SK-N-SH (cell line): ENCODE measurements around the gene SIGLEC9. TPM values are rescaled to one million over a fixed set of nuclear protein-coding genes. Genes with fewer than 3 reads are reported as not detected.

ENCODE experiments used
- CTCF ChIA-PET: fragments of 300-600, 350-600 bp; formaldehyde crosslinking; extraction: SDS; loops from one replicate; lab custom pipeline; 2021; lab: Yijun Ruan, JAX
- POLR2A ChIA-PET: fragments of 350-600 bp; sonication (Branson Sonifier 250); formaldehyde crosslinking; extraction: SDS; loops from one replicate; lab custom pipeline; 2020; ENCODE audit warnings: antibody characterized with exemption, inconsistent platforms; lab: Yijun Ruan, JAX
- DNase-seq: peaks from one replicate; pipeline ENCODE4 v3.0.0; 2012
- H2AFZ ChIP-seq: fragments of 200-600 bp; sonication (generic); 2 replicates; pipeline ENCODE4 v1.8.1; 2016; ENCODE audit warnings: antibody characterized with exemption, mild to moderate bottlenecking, low read depth
- H3F3A ChIP-seq: fragments of 200-600 bp; sonication (generic); replicated peaks from 2 replicates; pipeline ENCODE3; 2016; ENCODE audit warnings: antibody characterized with exemption, mild to moderate bottlenecking; ENCODE audit not compliant: insufficient read depth
- H3K27ac ChIP-seq, 2 experiments: fragments of 200-500 bp in 1 of 2; fragments of 200-600 bp in 1 of 2; sonication (Bioruptor generic) in 1 of 2; sonication (generic), shearing (Covaris generic) in 1 of 2; 2 replicates each; pipeline versions ENCODE4 v1.5.1 to v1.6.1; 2014 to 2016; ENCODE audit warnings: low read depth in 2 of 2, inconsistent platforms in 1 of 2, low read length in 1 of 2, mild to moderate bottlenecking in 1 of 2, mixed read lengths in 1 of 2
- H3K27me3 ChIP-seq: fragments of 200-600 bp; sonication (generic), shearing (Covaris generic); 2 replicates; pipeline ENCODE4 v1.6.1; 2016; ENCODE audit warnings: mixed run types; ENCODE audit not compliant: insufficient read depth
- H3K36me3 ChIP-seq, 2 experiments: fragments of 200-500 bp in 1 of 2; fragments of 200-600 bp in 1 of 2; sonication (Bioruptor generic) in 1 of 2; sonication (generic) in 1 of 2; replicated peaks in 1 of 2; 2 replicates each; pipeline versions ENCODE3 to v1.5.1; 2014 to 2016; ENCODE audit warnings: low read length in 1 of 2, mild to moderate bottlenecking in 1 of 2; ENCODE audit not compliant: insufficient read depth in 2 of 2, control insufficient read depth in 1 of 2
- H3K4me1 ChIP-seq, 2 experiments: fragments of 200-500 bp in 1 of 2; fragments of 200-600 bp in 1 of 2; sonication (Bioruptor generic) in 1 of 2; sonication (generic), shearing (Covaris generic) in 1 of 2; 2 replicates each; pipeline versions ENCODE4 v1.5.1 to v1.6.1; 2014 to 2016; ENCODE audit warnings: low read depth in 1 of 2, low read length in 1 of 2, mixed run types in 1 of 2; ENCODE audit not compliant: insufficient read depth in 2 of 2, control insufficient read depth in 1 of 2
- H3K4me2 ChIP-seq: fragments of 200-600 bp; sonication (generic), shearing (Covaris generic); 2 replicates; pipeline ENCODE4 v1.6.1; 2017; ENCODE audit warnings: mixed run types
- H3K4me3 ChIP-seq, 2 experiments: fragments of 200-500 bp in 1 of 2; fragments of 200-600 bp in 1 of 2; sonication (Bioruptor generic) in 1 of 2; sonication (generic), shearing (Covaris generic) in 1 of 2; 2 replicates each; pipeline versions ENCODE4 v1.5.1 to v1.8.1; 2014 to 2016; ENCODE audit warnings: low read depth in 2 of 2, inconsistent platforms in 1 of 2, low read length in 1 of 2, mild to moderate bottlenecking in 1 of 2, mixed read lengths in 1 of 2, moderate library complexity in 1 of 2
- H3K79me2 ChIP-seq: fragments of 200-600 bp; sonication (generic); 2 replicates; pipeline ENCODE4 v1.8.1; 2017; ENCODE audit warnings: mild to moderate bottlenecking; ENCODE audit not compliant: insufficient read depth
- H3K9ac ChIP-seq: fragments of 200-600 bp; sonication (generic); 2 replicates; pipeline ENCODE4 v1.6.1; 2017; ENCODE audit warnings: mixed run types
- H3K9me2 ChIP-seq: fragments of 200-600 bp; sonication (generic); 2 replicates; pipeline ENCODE4 v1.6.1; 2017; ENCODE audit warnings: mixed run types
- H3K9me3 ChIP-seq: fragments of 200-600 bp; sonication (generic); 2 replicates; pipeline ENCODE4 v1.6.1; 2017; ENCODE audit warnings: mixed run types, mild to moderate bottlenecking, moderate library complexity
- H4K20me1 ChIP-seq: fragments of 200-600 bp; sonication (generic); 2 replicates; pipeline ENCODE4 v1.6.1; 2017; ENCODE audit warnings: mild to moderate bottlenecking, mixed run types; ENCODE audit not compliant: insufficient read depth
- GABPA ChIP-seq: IDR thresholded peaks from 2 replicates; pipeline ENCODE4 v1.4.0; 2012; ENCODE audit warnings: low read depth, mild to moderate bottlenecking
- RAD21 ChIP-seq: IDR thresholded peaks from 2 replicates; pipeline ENCODE4 v1.6.1; 2012; ENCODE audit warnings: mild to moderate bottlenecking, low read length
- WGBS: methylation state at CpG from one replicate; pipeline ENCODE4 v1.1.6; 2017; ENCODE audit warnings: low lambda C conversion rate; 5-methylcytosine and 5-hydroxymethylcytosine counted together
- polyA plus RNA-seq, 3 experiments: library from polyadenylated mRNA; depleted of rRNA; stranded (reverse); fragments of >200 nt; gene quantifications; 2 replicates each; pipeline ENCODE4 v1.2.3, GENCODE V29; 2012
- TF ChIP-seq, protein P1 (sequence below): fragments of 200-600 bp; sonication (generic); IDR thresholded peaks from 2 replicates; pipeline ENCODE4 v1.6.1; 2017; ENCODE audit warnings: antibody characterized with exemption, mild to moderate bottlenecking, moderate library complexity
- TF ChIP-seq, protein P2 (sequence below): IDR thresholded peaks from 2 replicates; pipeline ENCODE4 v1.4.0; 2012; ENCODE audit warnings: low read depth, borderline replicate concordance

Gene SIGLEC9
- polyA plus RNA-seq, 1 of the 3 experiments (the other 2 are of a cell fraction): not detected

DNA sequence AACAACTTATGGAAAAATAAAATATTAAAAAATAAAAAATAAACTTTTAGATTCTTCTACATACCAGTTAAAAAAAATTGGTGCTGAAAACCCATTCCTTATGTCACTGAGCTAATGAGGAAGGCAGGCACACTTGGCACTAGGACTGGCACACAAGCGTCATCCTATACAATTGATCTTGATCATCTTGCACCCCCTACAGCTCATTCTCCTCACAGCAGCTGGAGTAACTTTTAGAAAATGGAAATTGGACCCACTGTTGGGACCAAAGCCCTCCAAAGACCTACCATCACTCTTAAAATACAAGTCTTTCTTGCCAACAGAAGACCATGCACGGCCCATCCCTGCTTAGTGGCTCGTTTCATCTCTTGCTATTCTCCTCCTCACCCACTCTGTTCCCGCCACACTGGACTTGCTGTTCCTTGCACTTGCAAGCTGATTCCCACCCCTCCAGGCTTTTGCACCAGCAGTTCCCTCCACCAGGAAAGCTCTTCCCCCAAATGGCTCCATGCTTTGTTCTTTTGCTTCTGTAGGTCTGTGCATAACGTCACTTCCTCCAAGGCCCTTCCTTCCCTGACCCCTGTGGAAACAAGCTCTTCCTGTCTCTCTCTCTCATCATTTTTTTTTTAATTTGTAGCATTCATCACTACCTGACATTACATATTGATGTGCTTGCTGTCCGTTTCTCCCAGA, 28.1 kb upstream of the SIGLEC9 start:
- Histone ChIP-seq H3K9me3 (no peaks in the 10 kb centered on the region), H3K27ac (no peak overlapping the region), H3K4me2 (no peak overlapping the region), H3K27me3 (no peaks in the 10 kb centered on the region), H3K4me3 (no peak overlapping the region), H3K9me2 (no peaks in the 10 kb centered on the region), H3K9ac (no peak overlapping the region), H3K36me3 (peaks cover 5 to 18% of the 10 kb centered on the region in 2 experiments), H3K4me1 (no peaks in the 10 kb centered on the region; a peak in 1 of 4 replicates), H4K20me1 (peaks cover 17% of the 10 kb centered on the region; the same call in 1 of the 2 replicates), H3F3A (no peaks in the 10 kb centered on the region), H2AFZ (no peak overlapping the region), H3K79me2 (peaks cover 7% of the 10 kb centered on the region; the same call in 1 of the 2 replicates)
- POLR2A ChIA-PET: no interaction called here
- DNase-seq: no peak
- TF ChIP-seq GABPA: no peak
- TF ChIP-seq, protein P1, sequence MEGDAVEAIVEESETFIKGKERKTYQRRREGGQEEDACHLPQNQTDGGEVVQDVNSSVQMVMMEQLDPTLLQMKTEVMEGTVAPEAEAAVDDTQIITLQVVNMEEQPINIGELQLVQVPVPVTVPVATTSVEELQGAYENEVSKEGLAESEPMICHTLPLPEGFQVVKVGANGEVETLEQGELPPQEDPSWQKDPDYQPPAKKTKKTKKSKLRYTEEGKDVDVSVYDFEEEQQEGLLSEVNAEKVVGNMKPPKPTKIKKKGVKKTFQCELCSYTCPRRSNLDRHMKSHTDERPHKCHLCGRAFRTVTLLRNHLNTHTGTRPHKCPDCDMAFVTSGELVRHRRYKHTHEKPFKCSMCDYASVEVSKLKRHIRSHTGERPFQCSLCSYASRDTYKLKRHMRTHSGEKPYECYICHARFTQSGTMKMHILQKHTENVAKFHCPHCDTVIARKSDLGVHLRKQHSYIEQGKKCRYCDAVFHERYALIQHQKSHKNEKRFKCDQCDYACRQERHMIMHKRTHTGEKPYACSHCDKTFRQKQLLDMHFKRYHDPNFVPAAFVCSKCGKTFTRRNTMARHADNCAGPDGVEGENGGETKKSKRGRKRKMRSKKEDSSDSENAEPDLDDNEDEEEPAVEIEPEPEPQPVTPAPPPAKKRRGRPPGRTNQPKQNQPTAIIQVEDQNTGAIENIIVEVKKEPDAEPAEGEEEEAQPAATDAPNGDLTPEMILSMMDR: peak; percentile 31; the same call in 1 of the 2 replicates
- WGBS: 90% methylated on average over 6 of the region's 6 CpGs
- CTCF ChIA-PET: interaction anchor here (0.9 to 4.2 kb wide), 11 partner anchors 8 to 166 kb away, joined by 3 to 30 read pairs (median 3); partner anchors contain the start of genes CTU1 and KLK10

DNA sequence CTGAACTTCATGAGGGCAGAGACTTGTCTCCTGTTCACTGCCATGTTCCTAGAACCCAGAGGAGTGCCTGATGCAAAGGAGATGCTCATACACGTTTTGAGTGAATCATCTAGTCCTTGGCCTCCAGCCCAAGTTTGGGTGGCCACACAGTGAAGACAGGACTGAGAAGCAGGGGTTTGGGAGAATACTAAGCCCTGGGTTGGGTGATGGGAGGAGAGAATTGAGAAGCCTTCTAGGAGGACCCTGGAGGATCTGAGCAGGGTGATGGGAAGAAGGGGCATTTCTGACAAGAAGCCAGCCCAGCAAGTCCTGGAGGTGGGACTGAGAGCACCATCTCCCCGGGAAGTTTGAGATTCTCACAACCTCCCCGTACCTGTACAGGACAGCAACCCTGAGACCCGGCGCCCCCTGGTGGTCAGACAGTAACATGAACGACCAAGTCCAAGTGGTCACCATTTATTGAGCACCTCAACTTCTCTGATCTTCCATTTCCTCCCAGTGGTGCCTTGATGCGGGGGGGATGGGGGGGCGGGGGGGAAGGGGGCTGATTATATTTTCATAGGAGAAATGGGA, 27.5 kb upstream of the SIGLEC9 start:
- no peak overlapping the region for H3K4me3 ChIP-seq
- no peaks in the 10 kb centered on the region for H3F3A ChIP-seq
- H2AFZ ChIP-seq: no peak overlapping the region
- H3K9me2 ChIP-seq: no peaks in the 10 kb centered on the region
- ChIA-PET POLR2A (no interaction called here), CTCF (interaction anchor here (1.1 to 4.2 kb wide), 6 partner anchors 8 to 167 kb away, joined by 3 to 30 read pairs (median 8); partner anchors contain the start of gene KLK10)
- H3K4me1 ChIP-seq: no peaks in the 10 kb centered on the region; a peak in 1 of 4 replicates
- no peak overlapping the region for H3K27ac ChIP-seq
- H3K9me3 ChIP-seq: no peaks in the 10 kb centered on the region
- no peaks in the 10 kb centered on the region for H3K27me3 ChIP-seq
- peak; percentile 76 for DNase-seq
- H4K20me1 ChIP-seq: peaks cover 19% of the 10 kb centered on the region; the same call in 1 of the 2 replicates
- H3K4me2 ChIP-seq: no peak overlapping the region
- H3K36me3 ChIP-seq: peaks cover 5 to 21% of the 10 kb centered on the region in 2 experiments
- TF ChIP-seq, protein P2, sequence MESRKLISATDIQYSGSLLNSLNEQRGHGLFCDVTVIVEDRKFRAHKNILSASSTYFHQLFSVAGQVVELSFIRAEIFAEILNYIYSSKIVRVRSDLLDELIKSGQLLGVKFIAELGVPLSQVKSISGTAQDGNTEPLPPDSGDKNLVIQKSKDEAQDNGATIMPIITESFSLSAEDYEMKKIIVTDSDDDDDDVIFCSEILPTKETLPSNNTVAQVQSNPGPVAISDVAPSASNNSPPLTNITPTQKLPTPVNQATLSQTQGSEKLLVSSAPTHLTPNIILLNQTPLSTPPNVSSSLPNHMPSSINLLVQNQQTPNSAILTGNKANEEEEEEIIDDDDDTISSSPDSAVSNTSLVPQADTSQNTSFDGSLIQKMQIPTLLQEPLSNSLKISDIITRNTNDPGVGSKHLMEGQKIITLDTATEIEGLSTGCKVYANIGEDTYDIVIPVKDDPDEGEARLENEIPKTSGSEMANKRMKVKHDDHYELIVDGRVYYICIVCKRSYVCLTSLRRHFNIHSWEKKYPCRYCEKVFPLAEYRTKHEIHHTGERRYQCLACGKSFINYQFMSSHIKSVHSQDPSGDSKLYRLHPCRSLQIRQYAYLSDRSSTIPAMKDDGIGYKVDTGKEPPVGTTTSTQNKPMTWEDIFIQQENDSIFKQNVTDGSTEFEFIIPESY: no peak
- TF ChIP-seq RAD21: 0 out of 2 replicates have a peak, but pooled peaks have one; percentile 6
- TF ChIP-seq, protein P1: peak; percentile 64
- 20% methylated on average over 8 of the region's 8 CpGs for WGBS
- H3K9ac ChIP-seq: no peak overlapping the region
- H3K79me2 ChIP-seq: peaks cover 8% of the 10 kb centered on the region; the same call in 1 of the 2 replicates
